ENCODE measurements around the gene EIF4E1B.

EIF4E1B gene

GRCh38 chr5:176636426-176636825 lies 6.0 kb downstream of the EIF4E1B start:
- in situ Hi-C loops (cut with HindIII; ENCODE audit: low pct_ligation_motif_present, low sequenced_read_pairs) = no loop called here
- no peaks in the 10 kb centered on the region for H3K36me3 ChIP-seq (replicated peaks)
- H3K27me3 ChIP-seq (replicated peaks) = peaks cover 17% of the 10 kb centered on the region
- no peak overlapping the region for H3K4me3 ChIP-seq (ENCODE audit: low read depth, low read length)
- H3K27ac ChIP-seq = no peak overlapping the region
- no peak for TF ChIP-seq CTCF (IDR thresholded peaks at IDR 0.05; ENCODE audit: low read depth, low read length, missing control alignments)
- no peak for DNase-seq

- in situ Hi-C loops (cut with HindIII; ENCODE audit: low pct_ligation_motif_present, low sequenced_read_pairs) = no loop called here
Observed at GRCh38 chr5:176637556-176637955, 7.1 kb downstream of the EIF4E1B start.

GRCh38 chr5:176638437-176638836 lies 8.0 kb downstream of the EIF4E1B start:
- Histone ChIP-seq H3K27me3 (replicated peaks) (peaks cover 11% of the 10 kb centered on the region), H3K36me3 (replicated peaks) (no peaks in the 10 kb centered on the region), H3K4me3 (ENCODE audit: low read depth, low read length) (no peak overlapping the region), H3K27ac (no peak overlapping the region)
- TF ChIP-seq CTCF (IDR thresholded peaks at IDR 0.05; ENCODE audit: low read depth, low read length, missing control alignments) = no peak
- in situ Hi-C loops (cut with HindIII; ENCODE audit: low pct_ligation_motif_present, low sequenced_read_pairs) = no loop called here
- no peak for DNase-seq

More at GRCh38 chr5:176637556-176637955, 7.1 kb downstream of the EIF4E1B start:
- no peak for DNase-seq
- no peak for TF ChIP-seq CTCF (IDR thresholded peaks at IDR 0.05; ENCODE audit: low read depth, low read length, missing control alignments)
- Histone ChIP-seq H3K27ac (no peak overlapping the region), H3K36me3 (replicated peaks) (no peaks in the 10 kb centered on the region), H3K4me3 (ENCODE audit: low read depth, low read length) (no peak overlapping the region), H3K27me3 (replicated peaks) (peaks cover 14% of the 10 kb centered on the region)

- in situ Hi-C loops (cut with HindIII; ENCODE audit: low pct_ligation_motif_present, low sequenced_read_pairs) = no loop called here
- no peak for TF ChIP-seq CTCF (IDR thresholded peaks at IDR 0.05; ENCODE audit: low read depth, low read length, missing control alignments)
- no peak for DNase-seq
- peaks cover 4% of the 10 kb centered on the region for H3K27me3 ChIP-seq (replicated peaks)
- no peak overlapping the region for H3K27ac ChIP-seq
- H3K4me3 ChIP-seq (ENCODE audit: low read depth, low read length) = no peak overlapping the region
- no peaks in the 10 kb centered on the region for H3K36me3 ChIP-seq (replicated peaks)
Observed at GRCh38 chr5:176639208-176639607, 8.7 kb downstream of the EIF4E1B start.

GRCh38 chr5:176639981-176640380 lies 9.5 kb downstream of the EIF4E1B start:
- TF ChIP-seq CTCF (IDR thresholded peaks at IDR 0.05; ENCODE audit: low read depth, low read length, missing control alignments) = no peak
- DNase-seq = no peak
- Histone ChIP-seq H3K36me3 (replicated peaks) (no peaks in the 10 kb centered on the region), H3K27me3 (replicated peaks) (peaks cover 1% of the 10 kb centered on the region), H3K4me3 (ENCODE audit: low read depth, low read length) (no peak overlapping the region), H3K27ac (no peak overlapping the region)
- in situ Hi-C loops (cut with HindIII; ENCODE audit: low pct_ligation_motif_present, low sequenced_read_pairs) = no loop called here

GRCh38 chr5:176640616-176641015 lies 10.1 kb downstream of the EIF4E1B start:
- in situ Hi-C loops (cut with HindIII; ENCODE audit: low pct_ligation_motif_present, low sequenced_read_pairs) = no loop called here
- TF ChIP-seq CTCF (IDR thresholded peaks at IDR 0.05; ENCODE audit: low read depth, low read length, missing control alignments) = no peak
- Histone ChIP-seq H3K36me3 (replicated peaks) (no peaks in the 10 kb centered on the region), H3K27me3 (replicated peaks) (no peaks in the 10 kb centered on the region), H3K27ac (no peak overlapping the region), H3K4me3 (ENCODE audit: low read depth, low read length) (no peak overlapping the region)
- DNase-seq = no peak
